HG02870 (cell line): Measurements from ENCODE around the gene KCNA2.

Experiments used
- ATAC-seq: cut with Tn5 transposase; IDR thresholded peaks from one replicate; pipeline ENCODE4 v1.9.1; 2021; ENCODE audit warnings: mild to moderate bottlenecking, moderate library complexity; ENCODE audit not compliant: unreplicated experiment

KCNA2 gene

DNA sequence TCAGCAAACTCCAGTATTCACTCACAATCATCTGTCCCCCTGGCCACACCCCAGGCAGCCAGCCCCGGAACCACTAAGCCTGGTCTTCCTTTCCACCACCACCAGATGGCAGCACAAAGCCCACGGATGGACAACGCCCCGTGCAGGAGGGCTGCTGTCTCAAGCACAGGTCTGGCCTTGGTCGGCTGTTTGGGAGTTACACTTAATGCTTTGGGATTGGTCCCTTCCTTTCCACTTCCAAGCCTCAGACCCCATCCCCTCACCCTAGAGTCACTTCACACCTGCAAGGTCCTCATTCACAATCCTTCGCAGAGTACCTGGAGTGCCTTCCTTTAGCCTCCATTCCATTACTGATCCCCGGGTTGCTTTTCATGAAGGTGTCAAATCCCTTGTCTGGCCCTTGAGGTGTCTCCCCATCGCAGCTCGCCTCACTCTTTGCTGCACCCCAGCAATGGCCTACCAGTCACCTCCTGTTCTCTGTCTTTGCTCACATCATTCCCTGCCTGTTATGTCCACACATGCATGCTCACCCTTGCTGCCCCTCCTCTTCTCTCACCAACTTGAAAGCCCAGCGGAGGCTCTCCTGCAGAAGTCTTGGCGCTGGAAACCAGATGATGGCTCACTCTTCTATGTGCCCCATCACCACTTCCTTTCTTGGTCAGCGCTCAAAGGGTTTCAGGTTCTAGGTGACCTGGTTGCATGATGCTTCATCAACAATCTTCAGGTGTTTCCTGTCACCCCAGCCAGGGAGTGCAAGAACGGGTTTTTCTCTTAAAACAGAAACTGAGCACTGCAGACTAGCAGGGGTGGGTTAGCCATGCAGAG, 24.9 kb upstream of the KCNA2 start:
- peak; percentile 33 for ATAC-seq

- no peak for ATAC-seq
Measured at GRCh38 chr1:110628323-110629105, 22.4 kb upstream of the KCNA2 start.

GRCh38 chr1:110627764-110628163, 21.6 kb upstream of the KCNA2 start:
- no peak for ATAC-seq

DNA sequence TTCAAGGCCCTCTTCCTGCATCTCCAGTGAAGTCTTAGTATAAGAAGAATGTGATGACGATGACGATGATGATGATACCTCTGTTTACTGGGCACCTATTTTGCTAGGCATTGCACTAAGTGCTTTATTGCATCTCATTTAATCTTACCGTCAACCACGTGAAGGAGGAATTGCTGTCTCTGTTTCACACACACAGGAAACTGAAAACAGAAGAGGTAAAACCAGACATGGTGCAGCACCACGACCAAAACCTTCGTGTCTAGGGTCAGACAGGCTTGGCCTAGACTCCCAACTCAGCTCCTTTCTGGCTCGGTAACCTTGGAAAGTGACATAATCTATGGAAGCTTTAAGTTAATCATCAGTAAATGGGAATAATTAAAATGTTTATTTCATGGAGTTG, 20.7 kb upstream of the KCNA2 start:
- ATAC-seq = no peak

- no peak for ATAC-seq
Measured at GRCh38 chr1:110620686-110621085, 14.5 kb upstream of the KCNA2 start.

DNA sequence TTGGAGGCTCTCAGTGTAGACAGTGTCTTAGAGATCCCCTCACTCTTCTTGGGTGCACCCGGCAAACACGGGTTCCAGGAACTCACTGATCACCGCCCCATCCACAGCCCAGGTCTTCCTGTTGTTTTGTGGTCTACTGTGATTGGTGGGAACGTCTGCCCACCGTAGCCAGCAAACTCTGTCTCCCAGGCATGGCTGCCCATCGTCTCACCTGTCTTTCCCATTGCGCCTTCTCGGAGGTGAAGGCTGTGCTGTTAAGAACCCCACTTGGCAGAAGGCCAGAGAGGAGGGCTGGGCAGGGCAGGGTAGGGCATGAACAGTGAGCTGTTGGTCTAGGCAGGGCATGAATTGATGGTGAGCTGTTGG, 14.1 kb upstream of the KCNA2 start:
- no peak for ATAC-seq

DNA sequence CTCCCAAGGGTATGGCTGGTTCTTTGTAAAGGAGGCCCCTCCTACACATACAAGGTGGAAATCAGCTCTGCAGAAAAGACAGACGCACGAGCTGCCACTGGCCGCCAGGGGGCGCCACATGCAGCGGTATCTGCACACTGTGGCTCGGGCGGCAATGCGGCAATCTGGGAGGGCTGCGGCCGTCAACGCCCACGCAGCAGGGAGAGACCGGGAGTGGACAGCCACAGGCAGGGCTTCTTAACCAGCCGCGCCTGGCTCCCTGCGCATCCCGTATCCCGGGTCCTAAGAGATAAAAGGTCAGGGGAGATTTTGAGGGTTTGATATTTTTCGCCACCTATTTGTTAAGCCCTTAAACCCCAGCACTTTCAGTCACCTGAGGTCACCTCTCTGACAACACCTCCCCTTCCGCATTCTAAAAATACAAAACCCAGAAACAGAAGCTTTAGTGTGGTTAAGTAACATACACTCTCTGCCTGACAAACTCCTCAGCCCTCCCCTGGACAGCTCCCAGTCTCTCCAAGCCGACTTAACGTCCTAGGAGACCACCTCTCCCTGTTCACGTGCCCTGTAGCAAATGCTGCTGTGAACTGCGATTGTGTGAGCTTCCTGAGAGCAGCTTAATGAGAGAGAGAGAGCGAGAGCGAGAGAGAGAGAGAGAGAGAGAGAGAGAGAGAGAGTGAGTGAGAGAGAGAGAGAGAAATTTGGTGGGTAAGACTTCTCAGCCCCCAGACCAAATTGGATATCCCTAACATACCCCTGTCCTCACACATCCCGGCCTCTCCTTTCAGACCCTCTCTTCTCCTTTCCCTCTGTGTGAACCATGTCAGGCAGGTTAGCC, 13.5 kb upstream of the KCNA2 start:
- peak; percentile 80 for ATAC-seq

DNA sequence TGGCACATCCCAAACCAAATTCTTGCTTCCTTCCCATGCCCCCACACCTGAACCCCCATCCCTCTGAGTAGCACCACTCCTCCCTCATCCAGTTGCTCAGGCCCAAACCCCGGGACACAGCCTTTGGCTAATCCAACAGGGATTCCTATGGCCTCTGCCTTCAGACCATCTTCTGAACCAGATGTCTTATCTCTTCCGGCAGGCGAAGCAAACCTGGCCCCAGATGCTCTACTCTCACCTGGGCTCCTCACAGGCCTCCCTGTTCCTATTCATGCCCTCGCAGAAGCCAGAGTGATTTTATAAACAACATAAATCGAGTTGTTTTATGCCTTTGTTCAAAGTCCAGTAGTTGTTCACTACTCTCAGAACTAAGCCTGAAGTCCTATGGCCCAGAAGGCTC, 12.5 kb upstream of the KCNA2 start:
- no peak for ATAC-seq

DNA sequence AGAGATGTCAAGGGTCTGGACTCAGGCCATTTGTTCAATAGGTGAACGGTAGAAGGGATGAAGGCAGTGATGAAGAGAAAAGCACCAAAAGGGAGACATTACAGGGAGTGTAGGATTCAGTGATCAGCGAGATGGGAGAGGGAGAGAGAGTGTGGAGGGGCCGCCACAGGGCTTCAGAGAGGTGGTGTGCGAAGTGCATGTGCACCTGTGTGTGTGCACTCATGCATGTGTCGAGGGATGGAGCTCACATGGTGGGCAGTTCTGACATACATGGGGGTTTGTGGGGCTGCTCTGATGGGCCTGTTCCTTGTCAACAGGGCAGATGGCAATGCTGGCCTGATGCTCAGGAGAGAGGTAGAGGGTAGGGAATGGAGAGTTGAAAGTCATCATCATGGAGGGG, 11.4 kb upstream of the KCNA2 start:
- ATAC-seq = no peak

DNA sequence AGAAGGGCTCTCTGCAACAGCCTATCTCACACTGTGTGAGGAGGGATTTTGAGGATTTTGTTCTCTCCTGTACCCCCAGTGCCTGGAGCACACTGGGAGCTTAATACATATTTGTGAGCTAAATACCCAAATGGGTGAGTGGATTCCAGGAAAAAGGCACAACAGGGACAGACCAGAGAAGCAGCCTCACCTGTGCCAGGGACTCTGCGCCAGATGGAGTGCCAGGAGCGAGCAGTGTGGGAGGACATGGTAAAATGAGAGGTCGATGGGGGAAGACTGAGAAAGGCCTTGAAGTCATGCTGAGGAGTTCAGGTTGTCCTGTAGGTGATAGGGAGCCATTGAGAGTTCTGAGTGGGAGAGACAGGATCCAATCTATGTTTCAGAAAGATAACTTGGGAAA, 11.0 kb upstream of the KCNA2 start:
- no peak for ATAC-seq

DNA sequence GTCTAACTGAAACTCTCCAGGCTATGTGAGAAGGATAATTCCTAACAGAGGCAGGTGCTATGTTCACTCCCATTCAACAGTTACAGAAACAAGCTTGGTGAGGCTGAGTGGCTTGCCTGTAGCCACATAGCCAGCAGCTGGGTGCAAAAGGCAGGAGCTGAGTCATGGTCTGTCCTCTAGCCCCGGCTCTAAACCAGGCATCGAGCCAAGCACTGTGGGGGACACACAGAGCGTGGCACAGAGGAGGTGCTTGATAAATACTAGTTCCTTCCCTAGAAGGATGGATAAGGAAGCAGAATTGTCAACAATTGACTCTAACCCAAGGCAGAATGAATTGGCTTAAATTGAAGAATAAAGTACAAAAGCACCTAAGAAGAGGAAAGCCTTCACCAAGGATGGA, 10.4 kb upstream of the KCNA2 start:
- no peak for ATAC-seq

- ATAC-seq = no peak
Measured at GRCh38 chr1:110615548-110616130, 9.5 kb upstream of the KCNA2 start.

DNA sequence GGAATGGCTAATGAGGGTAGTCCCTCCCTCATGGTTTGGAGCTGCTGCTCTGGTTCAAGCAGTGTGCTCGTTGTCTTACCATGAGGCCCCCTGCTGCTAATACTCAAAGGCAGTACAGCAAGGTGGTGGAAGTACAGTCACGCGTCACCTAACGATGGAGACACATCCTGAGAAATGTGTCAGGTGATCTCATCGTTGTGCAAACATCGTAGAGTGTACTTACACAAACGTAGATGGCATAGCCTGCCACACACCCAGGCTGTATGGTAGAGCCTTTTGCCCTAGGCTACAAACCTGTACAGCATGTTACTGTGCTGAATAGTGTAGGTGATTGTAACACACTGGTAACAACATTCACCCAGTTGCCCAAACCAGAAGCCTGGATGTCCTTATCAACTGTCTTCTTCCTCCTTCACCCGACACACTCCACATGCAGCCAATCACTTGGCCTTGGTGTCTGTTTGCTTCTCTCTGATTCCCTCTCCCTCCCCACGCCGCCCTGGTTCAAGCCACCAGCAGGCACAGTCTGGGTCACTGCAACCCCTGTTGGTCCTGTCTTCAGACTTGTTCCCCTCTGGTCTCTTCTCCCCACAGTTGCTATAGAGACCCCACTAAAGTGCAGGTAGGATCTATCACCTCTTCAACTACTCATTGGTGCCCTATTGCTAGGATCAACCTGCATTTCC, 6.0 kb upstream of the KCNA2 start:
- ATAC-seq = no peak

- ATAC-seq = no peak
Measured at GRCh38 chr1:110610696-110611286, 4.6 kb upstream of the KCNA2 start.

GRCh38 chr1:110610084-110610483, 3.9 kb upstream of the KCNA2 start:
- no peak for ATAC-seq

DNA sequence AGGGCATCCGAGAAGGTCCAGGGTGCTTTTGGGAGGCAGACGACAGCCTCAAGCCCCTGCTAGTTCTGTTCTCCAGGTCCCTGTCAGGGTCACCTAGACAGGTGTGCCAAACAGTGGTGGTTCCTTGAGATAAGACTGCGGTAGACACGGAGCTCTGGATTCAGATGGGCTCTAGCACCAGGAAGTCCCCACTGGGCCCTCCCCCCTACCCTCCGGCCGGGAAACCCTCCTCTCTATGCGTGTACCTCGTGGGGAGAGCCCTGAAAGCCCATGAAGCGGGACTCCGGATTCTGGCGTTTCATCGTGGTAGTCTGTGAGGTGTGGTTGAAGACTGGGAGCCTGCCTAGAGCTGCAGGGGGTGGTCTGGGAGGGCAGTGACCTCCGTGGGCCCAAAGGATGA, 2.1 kb upstream of the KCNA2 start:
- no peak for ATAC-seq

- ATAC-seq = no peak
Measured at GRCh38 chr1:110607536-110608230, 1.5 kb upstream of the KCNA2 start.

DNA sequence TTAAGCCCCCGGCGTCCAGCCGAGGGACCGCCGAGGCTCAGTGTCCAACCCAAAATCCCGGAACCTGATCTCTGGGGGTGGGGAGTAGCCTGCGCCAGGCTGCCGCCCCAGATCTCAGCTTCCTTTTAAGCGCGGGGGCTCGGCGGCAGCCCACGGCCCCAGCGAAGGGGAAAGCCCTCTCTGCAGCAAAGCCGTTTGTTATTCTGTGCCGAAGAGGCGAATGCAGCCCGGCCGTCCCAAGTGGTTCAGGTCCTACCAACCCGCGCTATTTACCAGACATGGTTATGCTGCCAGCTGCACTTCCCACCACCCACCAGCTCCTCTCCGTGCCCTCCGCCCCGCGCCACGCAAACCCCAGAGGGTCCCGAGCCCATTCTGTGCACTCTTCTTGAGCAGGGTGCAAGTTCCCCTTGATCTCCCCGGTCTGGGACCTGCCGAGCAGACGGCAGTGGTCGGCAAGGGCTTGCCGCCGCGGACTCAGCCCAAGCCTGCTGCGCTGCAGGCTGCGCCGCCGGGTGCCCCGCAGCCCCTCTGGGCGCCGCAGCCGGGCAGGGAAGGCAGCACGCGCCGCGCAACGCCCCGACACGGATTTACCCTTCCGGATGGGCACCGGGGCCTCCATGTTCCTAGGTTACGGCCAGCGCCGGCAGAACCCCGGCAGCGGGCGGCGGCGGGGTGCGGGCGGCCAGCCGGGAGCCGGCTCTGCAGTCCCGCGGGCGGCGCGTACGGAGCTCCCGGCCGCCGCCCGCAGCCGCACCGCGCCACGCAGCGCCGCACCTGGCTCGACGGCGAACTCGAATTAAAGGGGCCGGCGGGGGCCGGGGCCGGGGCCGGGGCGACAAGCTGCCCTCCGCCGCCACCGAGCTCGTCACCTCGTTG, 738 bp upstream of the KCNA2 start:
- ATAC-seq = no peak

DNA sequence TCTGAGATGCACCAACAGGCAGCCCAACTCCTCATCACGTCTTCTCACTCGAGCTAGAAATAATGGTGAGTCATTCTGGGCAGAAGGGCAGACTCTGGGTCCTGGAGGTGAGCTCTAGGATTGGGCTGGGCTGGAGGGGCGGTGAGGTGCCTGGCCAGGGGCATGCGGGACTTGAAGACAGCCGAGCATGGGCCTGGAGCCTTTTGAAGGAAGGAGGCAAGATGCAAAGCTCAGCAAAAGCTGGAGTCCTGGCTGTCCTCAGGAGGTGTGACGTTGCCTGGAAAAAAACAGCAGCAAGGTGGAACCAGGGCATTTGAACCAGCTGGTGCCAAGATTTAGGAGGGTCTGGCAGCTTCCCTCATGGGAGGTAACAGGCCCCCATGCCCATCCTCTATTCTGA, 712 bp downstream of the KCNA2 start:
- ATAC-seq = no peak
